ENCODE measurements around the gene RFX2.

DNA sequence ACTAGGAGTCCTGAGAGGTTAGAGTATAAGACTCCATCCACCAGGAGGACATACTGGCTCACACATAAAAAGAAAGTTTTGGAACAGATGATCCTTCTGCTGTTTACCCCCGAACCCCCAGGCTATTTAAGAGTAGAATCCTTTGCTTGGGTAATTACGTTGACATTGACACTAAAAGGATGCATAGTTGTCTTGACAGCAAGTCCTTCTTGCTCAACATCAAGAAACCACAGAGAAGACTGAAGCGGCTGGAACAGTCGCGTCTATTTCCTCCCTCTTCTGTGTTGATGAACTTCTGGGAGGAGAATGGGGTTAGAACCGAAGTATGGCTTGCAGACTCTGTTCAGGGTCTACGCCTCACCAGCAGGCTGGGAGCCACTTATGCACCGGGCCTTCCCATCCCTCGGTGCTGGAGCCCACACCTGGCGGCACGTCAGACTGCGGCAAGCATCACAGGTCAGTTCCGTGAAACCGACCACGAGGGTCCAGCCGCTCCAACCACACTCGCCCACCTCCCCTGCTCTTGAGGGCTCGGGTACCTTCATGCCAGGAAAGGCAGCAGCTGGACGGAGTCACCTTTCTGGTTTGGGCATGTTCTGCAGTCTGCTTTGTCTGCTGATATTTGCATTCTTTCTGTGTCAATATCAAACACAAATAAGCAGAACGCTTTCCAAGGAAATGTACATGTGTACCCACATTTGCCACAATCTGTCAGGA, 90.0 kb downstream of the RFX2 start:
- TF ChIP-seq, protein P1, sequence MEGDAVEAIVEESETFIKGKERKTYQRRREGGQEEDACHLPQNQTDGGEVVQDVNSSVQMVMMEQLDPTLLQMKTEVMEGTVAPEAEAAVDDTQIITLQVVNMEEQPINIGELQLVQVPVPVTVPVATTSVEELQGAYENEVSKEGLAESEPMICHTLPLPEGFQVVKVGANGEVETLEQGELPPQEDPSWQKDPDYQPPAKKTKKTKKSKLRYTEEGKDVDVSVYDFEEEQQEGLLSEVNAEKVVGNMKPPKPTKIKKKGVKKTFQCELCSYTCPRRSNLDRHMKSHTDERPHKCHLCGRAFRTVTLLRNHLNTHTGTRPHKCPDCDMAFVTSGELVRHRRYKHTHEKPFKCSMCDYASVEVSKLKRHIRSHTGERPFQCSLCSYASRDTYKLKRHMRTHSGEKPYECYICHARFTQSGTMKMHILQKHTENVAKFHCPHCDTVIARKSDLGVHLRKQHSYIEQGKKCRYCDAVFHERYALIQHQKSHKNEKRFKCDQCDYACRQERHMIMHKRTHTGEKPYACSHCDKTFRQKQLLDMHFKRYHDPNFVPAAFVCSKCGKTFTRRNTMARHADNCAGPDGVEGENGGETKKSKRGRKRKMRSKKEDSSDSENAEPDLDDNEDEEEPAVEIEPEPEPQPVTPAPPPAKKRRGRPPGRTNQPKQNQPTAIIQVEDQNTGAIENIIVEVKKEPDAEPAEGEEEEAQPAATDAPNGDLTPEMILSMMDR (IDR thresholded peaks at IDR 0.05): no peak
- no peak for TF ChIP-seq POLR2A (IDR thresholded peaks at IDR 0.05)
- no peak for TF ChIP-seq POLR2AphosphoS5 (IDR thresholded peaks at IDR 0.05)

Measured in breast epithelium (tissue), 3 donors.